Ishikawa (cell line): Measurements from ENCODE around the gene CD99L2.

Experiments used
- CEBPB ChIP-seq: IDR thresholded peaks from 2 replicates; pipeline ENCODE4 v1.6.1; 2012
- CREB1 ChIP-seq: IDR thresholded peaks from 2 replicates; pipeline ENCODE4 v1.6.1; 2012; ENCODE audit warnings: low read depth
- EGR1 ChIP-seq: IDR thresholded peaks from 2 replicates; pipeline ENCODE4 v1.6.1; 2012
- EP300 ChIP-seq: IDR thresholded peaks from 2 replicates; pipeline ENCODE4 v1.6.1; 2012; ENCODE audit warnings: borderline replicate concordance
- FOXM1 ChIP-seq: IDR thresholded peaks from 2 replicates; pipeline ENCODE4 v1.6.1; 2012; ENCODE audit warnings: low read depth, borderline replicate concordance
- MAX ChIP-seq: IDR thresholded peaks from 2 replicates; pipeline ENCODE4 v1.6.1; 2012
- NFIC ChIP-seq: IDR thresholded peaks from 2 replicates; pipeline ENCODE4 v1.6.1; 2012
- RAD21 ChIP-seq: IDR thresholded peaks from 2 replicates; pipeline ENCODE4 v1.6.1; 2012; ENCODE audit warnings: low read depth
- REST ChIP-seq: IDR thresholded peaks from 2 replicates; pipeline ENCODE4 v1.6.1; 2012; ENCODE audit warnings: low read depth, mild to moderate bottlenecking
- TAF1 ChIP-seq: IDR thresholded peaks from 2 replicates; pipeline ENCODE4 v1.6.1; 2012; ENCODE audit warnings: low read depth, mild to moderate bottlenecking
- TCF12 ChIP-seq: IDR thresholded peaks from 2 replicates; pipeline ENCODE4 v1.6.1; 2012; ENCODE audit warnings: low read depth
- TEAD4 ChIP-seq: IDR thresholded peaks from 2 replicates; pipeline ENCODE4 v1.6.1; 2012
- USF1 ChIP-seq: IDR thresholded peaks from 2 replicates; pipeline ENCODE4 v1.6.1; 2012
- YY1 ChIP-seq: IDR thresholded peaks from 2 replicates; pipeline ENCODE4 v1.6.1; 2012; ENCODE audit warnings: low read depth
- ZBTB7A ChIP-seq: IDR thresholded peaks from 2 replicates; pipeline ENCODE4 v1.6.1; 2012; ENCODE audit warnings: low read depth

CD99L2 gene

GRCh38 chrX:150736475-150736874 is 162.0 kb downstream of the CD99L2 start:
- TF ChIP-seq REST (no peak), NFIC (no peak), CREB1 (no peak), FOXM1 (no peak), TEAD4 (no peak), TCF12 (no peak), ZBTB7A (no peak), EP300 (no peak), EGR1 (no peak), RAD21 (no peak), YY1 (no peak), USF1 (no peak), TAF1 (no peak), CEBPB (no peak), MAX (no peak)

GRCh38 chrX:150731795-150732194 is 166.7 kb downstream of the CD99L2 start:
- no peak for TF ChIP-seq RAD21
- no peak for TF ChIP-seq NFIC
- TF ChIP-seq FOXM1: no peak
- no peak for TF ChIP-seq EP300
- TF ChIP-seq TEAD4: no peak
- TF ChIP-seq REST: no peak
- TF ChIP-seq MAX: no peak
- TF ChIP-seq EGR1: no peak
- TF ChIP-seq USF1: no peak
- TF ChIP-seq ZBTB7A: no peak
- no peak for TF ChIP-seq TCF12
- no peak for TF ChIP-seq CREB1
- TF ChIP-seq TAF1: no peak
- no peak for TF ChIP-seq YY1
- no peak for TF ChIP-seq CEBPB

GRCh38 chrX:150730719-150731118 is 167.7 kb downstream of the CD99L2 start:
- TF ChIP-seq REST (no peak), CREB1 (no peak), FOXM1 (no peak), MAX (no peak), TCF12 (no peak), YY1 (no peak)

GRCh38 chrX:150729956-150730355 is 168.5 kb downstream of the CD99L2 start:
- no peak for TF ChIP-seq TCF12
- no peak for TF ChIP-seq REST
- no peak for TF ChIP-seq EP300
- no peak for TF ChIP-seq TAF1
- TF ChIP-seq TEAD4: no peak
- no peak for TF ChIP-seq MAX
- TF ChIP-seq NFIC: no peak
- TF ChIP-seq USF1: no peak
- TF ChIP-seq RAD21: no peak
- TF ChIP-seq FOXM1: no peak
- TF ChIP-seq YY1: no peak
- no peak for TF ChIP-seq EGR1
